ENCODE measurements around the gene ACADSB. TPM values are rescaled to one million over a fixed set of nuclear protein-coding genes. Genes with fewer than 3 reads are reported as not detected.
A peak's percentile ranks its signal among the peaks of the same experiment; 100 is the strongest.

The ACADSB gene
- total RNA-seq, 1 donor from 2014 or later, result 3.2 TPM

DNA sequence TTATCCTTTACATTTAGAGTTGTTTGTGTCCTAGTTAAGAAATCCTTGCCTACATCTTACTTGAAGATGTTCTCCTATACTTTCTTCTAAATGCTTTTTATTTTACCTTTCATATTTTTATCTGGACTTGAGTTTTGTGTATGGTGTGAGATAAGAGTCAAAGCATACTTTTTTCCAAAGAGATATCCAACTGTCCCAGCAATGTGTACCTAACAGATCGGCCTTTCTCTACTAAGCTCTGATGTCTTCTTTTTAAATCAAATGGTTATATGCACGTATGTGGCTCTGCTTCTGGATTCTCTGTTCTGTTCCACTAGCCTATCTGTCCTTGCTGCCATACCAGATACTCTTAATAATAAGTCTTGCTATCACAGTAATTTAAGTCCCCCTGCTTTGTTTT lies 7.4 kb upstream of the ACADSB start:
- DNase-seq (ENCODE audit: low read depth in 2 of 2), result no peak

DNA sequence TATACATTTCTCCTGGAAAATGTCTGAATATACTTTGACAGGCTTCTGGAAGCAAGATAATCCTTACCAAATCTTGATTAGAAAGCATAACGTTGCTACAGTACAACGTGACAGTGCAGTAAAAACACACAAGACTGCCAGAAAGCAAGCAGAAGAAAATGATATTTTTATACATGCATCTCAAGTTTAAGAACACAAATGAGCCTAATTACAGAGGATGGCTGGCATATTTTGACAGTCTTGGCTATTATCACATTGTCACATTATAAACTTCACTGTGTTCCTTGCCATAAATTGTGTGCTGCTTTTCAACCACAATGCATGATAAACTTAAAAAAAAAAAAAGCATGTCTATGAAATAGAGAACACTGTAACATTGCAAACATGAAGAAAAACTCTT lies 4.5 kb upstream of the ACADSB start:
- DNase-seq (ENCODE audit: low read depth in 2 of 2), result no peak

DNA sequence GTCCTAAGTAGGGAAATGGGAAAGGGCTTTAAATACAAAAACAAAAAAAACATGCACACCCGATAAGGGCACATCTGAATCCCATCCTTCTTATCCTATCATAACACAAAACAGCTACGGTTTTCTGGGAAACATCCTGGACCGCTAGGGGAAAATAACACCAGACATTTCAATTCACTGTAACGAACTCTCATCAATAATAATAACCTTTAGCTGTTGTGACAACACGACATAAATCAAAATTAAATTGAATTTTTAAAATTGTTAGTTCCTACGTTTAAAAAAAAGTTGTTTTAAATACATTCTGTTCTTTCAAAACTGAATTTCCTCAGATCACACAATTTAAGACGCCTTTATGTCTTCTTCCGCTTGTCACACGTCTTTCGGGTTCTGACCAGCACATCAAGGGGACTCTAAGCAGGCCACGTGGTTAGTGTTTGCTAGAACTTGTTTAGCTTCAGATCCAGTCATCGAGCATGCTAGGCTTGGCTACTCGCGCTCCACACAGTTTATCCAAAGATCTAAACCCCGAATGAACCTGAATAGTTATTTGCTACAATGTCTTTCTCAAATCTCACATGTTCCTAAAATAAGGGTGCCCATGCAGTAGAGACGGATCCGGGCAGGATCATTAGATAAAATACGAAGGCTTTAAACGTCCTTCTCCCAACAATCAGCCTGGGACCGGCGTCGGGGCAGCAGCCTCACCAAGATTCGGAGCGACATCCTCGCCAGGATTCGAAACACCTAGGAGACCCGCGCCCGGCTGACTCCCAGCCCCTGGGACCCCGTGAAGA lies 1.1 kb upstream of the ACADSB start:
- peak; percentile 64 to 74 for DNase-seq (ENCODE audit: low read depth in 2 of 2)

GRCh38 chr10:123009105-123009820 lies 457 bp downstream of the ACADSB start:
- peak; percentile 11 to 14 for DNase-seq (ENCODE audit: low read depth in 2 of 2)

GRCh38 chr10:123011987-123012386 lies 3.2 kb downstream of the ACADSB start:
- DNase-seq (ENCODE audit: low read depth in 2 of 2), result no peak

GRCh38 chr10:123013456-123014419 lies 4.9 kb downstream of the ACADSB start:
- no peak for DNase-seq (ENCODE audit: low read depth in 2 of 2)

GRCh38 chr10:123014772-123015171 lies 6.0 kb downstream of the ACADSB start:
- DNase-seq (ENCODE audit: low read depth in 2 of 2), result no peak

GRCh38 chr10:123016228-123016627 lies 7.4 kb downstream of the ACADSB start:
- no peak for DNase-seq (ENCODE audit: low read depth in 2 of 2)

- DNase-seq (ENCODE audit: low read depth in 2 of 2), result no peak
These were observed 8.8 kb downstream of the ACADSB start for GRCh38 chr10:123017421-123018165.

DNA sequence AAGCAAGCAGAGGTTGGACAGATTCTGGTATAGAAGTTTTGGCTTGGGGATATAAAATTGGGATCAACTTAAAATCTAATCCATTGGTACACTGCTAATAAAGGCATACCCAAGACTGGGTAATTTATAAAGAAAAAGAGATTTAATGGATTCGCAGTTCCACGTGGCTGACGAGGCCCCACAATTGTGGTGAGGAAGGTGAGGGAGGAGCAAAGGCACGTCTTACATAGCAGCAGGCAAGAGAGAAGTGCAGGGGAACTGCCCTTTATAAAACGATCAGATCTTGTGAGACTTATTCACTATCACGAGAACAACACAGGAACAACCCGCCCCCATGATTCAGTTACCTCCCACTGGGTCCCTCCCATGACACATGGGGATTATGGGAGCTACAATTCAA lies 9.7 kb downstream of the ACADSB start:
- DNase-seq (ENCODE audit: low read depth in 2 of 2), result no peak

DNA sequence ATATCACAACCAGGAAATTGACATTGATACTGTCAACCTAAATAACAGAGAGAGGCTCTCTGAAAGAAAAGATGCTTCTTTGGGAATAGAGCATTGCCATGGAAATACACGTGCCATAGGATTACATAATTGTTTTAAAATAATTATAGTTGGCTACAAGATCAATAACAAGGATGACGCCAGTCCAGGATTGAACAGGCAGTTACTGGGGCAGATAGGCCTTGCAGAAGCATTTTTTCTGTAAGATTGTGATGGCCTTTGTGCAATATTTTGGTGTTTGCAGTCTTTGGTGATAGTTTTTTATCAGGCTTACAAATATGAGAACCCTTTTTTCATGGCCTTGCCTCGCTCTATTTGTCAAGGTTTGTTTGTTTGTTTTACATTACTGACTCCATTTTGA lies 10.5 kb downstream of the ACADSB start:
- DNase-seq (ENCODE audit: low read depth in 2 of 2), result no peak

- no peak for DNase-seq (ENCODE audit: low read depth in 2 of 2)
These were observed 11.3 kb downstream of the ACADSB start for GRCh38 chr10:123019941-123020703.

DNA sequence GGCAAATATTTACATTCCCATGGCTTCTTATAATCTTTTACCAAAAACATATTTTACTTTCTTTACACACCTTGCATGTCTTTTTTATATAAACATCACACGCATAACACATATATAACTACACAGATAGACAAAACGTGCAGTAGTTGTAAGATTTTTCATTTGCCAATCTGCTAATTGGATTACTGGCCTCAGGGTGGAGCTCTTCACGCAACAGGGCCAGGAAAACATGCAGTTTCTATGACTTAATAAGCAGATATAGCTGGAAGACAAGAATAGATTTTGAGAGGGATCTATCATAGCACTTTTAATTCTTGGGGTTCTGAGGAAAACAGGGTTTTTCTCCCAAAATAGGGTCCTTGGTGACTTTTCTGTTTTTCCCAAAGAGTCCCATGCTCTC lies 12.7 kb downstream of the ACADSB start:
- peak; percentile 36 to 45 for DNase-seq (ENCODE audit: low read depth in 2 of 2)

- DNase-seq (ENCODE audit: low read depth in 2 of 2), result no peak
These were observed 15.7 kb downstream of the ACADSB start for GRCh38 chr10:123024540-123024939.

GRCh38 chr10:123026302-123026701 lies 17.5 kb downstream of the ACADSB start:
- DNase-seq (ENCODE audit: low read depth in 2 of 2), result no peak

- DNase-seq (ENCODE audit: low read depth in 2 of 2), result no peak
These were observed 19.1 kb downstream of the ACADSB start for GRCh38 chr10:123027861-123028260.

- DNase-seq (ENCODE audit: low read depth in 2 of 2), result no peak
These were observed 22.3 kb downstream of the ACADSB start for GRCh38 chr10:123031124-123031523.

DNA sequence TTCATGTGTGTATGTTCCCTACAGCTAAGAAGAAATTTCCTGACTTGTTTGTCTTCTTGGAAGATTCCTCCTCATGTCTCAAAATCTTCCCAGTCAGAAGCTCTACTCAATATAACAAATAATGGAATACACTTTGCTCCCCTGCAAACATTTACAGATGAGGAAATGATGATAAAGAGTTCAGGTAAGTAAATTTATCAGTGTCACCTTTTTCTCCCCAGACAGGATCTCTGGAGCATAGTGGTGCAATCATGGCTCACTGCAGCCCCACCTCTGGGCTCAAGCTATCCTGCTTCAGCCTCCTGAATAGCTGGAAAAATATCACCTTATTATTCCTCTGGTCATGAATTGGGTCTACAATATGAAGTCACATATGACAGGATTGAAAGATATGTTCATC lies 25.5 kb downstream of the ACADSB start:
- no peak for DNase-seq (ENCODE audit: low read depth in 2 of 2)

- DNase-seq (ENCODE audit: low read depth in 2 of 2), result no peak
These were observed 26.8 kb downstream of the ACADSB start for GRCh38 chr10:123035467-123036086.

Data from lung microvascular endothelial cell (primary cell).